Sigmoid colon (tissue), 3 donors: ENCODE measurements around the gene JADE3.

ENCODE experiments used
- CTCF ChIP-seq, 4 experiments: fragments of 450-650 bp in 3 of 4; fragments of 200-600 bp in 1 of 4; IDR thresholded peaks; one replicate each; pipeline ENCODE4 v1.5.1; 2016 to 2019; ENCODE audit warnings: antibody characterized with exemption in 4 of 4, mild to moderate bottlenecking in 3 of 4, moderate library complexity in 2 of 4
- POLR2A ChIP-seq, 2 donors: fragments of 450-650 bp; IDR thresholded peaks; one replicate each; pipeline ENCODE4 v1.6.1; 2016; ENCODE audit warnings: antibody characterized with exemption in 2 of 2, mild to moderate bottlenecking in 2 of 2, moderate library complexity in 2 of 2

GRCh38 chrX:46935295-46935694, 23.1 kb downstream of the JADE3 start:
- TF ChIP-seq CTCF (IDR thresholded peaks at IDR 0.05) (no peak), POLR2A (IDR thresholded peaks at IDR 0.05) (no peak)
